Bronchial epithelial cell (primary cell): ENCODE results near the gene CNTROB. TPM values are rescaled to one million over a fixed set of nuclear protein-coding genes. Genes with fewer than 3 reads are reported as not detected.

ENCODE experiments used
- DNase-seq: peaks from one replicate; pipeline ENCODE4 v3.0.0-alpha.2; 2010; ENCODE audit warnings: low read depth
- FAIRE-seq: peaks from 2 replicates; lab custom pipeline; 2011; peaks lifted over from hg19 to GRCh38; lab: Jason Lieb, UNC
- H3K27me3 ChIP-seq: 2 replicates; pipeline ENCODE4 v1.5.1; 2011; ENCODE audit warnings: low read length; ENCODE audit not compliant: control insufficient read depth, insufficient read depth
- H3K36me3 ChIP-seq: 2 replicates; pipeline ENCODE4 v1.5.1; 2011; ENCODE audit warnings: low read length; ENCODE audit not compliant: control insufficient read depth, insufficient read depth
- H3K4me3 ChIP-seq: 2 replicates; pipeline ENCODE4 v1.5.1; 2011; ENCODE audit warnings: mild to moderate bottlenecking, low read depth, low read length, control low read depth
- CTCF ChIP-seq: IDR thresholded peaks from 2 replicates; pipeline ENCODE4 v1.5.1; 2011; ENCODE audit warnings: mild to moderate bottlenecking, moderate library complexity, low read length, control low read depth, inconsistent platforms; ENCODE audit not compliant: insufficient read depth, severe bottlenecking
- total RNA-seq: library from RNA; depleted of rRNA; stranded (reverse); fragments of >200 nt; gene quantifications from 2 replicates; pipeline ENCODE4 v1.2.1, GENCODE V29; 2014

Gene CNTROB
- total RNA-seq, 1 donor from 2014 or later: 8.2 TPM

- Histone ChIP-seq H3K27me3 (no peaks in the 10 kb centered on the region), H3K4me3 (peak overlapping the region; percentile 57), H3K36me3 (no peaks in the 10 kb centered on the region)
- FAIRE-seq (no peak), DNase-seq (peak; percentile 56)
- TF ChIP-seq CTCF: peak; percentile 97
These were observed 58.0 kb downstream of the CNTROB start for GRCh38 chr17:7989781-7990655.

GRCh38 chr17:7992516-7992915, 60.5 kb downstream of the CNTROB start:
- H3K36me3 ChIP-seq: no peaks in the 10 kb centered on the region
- H3K27me3 ChIP-seq: no peaks in the 10 kb centered on the region
- DNase-seq (peak; percentile 99), FAIRE-seq (peak; percentile 86)
- no peak overlapping the region for H3K4me3 ChIP-seq
- TF ChIP-seq CTCF: no peak

GRCh38 chr17:7992924-7993323, 60.9 kb downstream of the CNTROB start:
- Histone ChIP-seq H3K27me3 (no peaks in the 10 kb centered on the region), H3K36me3 (no peaks in the 10 kb centered on the region), H3K4me3 (no peak overlapping the region)
- TF ChIP-seq CTCF: no peak
- no peak for FAIRE-seq
- DNase-seq: no peak

- DNase-seq (no peak), FAIRE-seq (no peak)
- no peak for TF ChIP-seq CTCF
These were observed 62.1 kb downstream of the CNTROB start for GRCh38 chr17:7993972-7994589.

GRCh38 chr17:7995724-7996123, 63.7 kb downstream of the CNTROB start:
- no peaks in the 10 kb centered on the region for H3K27me3 ChIP-seq
- H3K36me3 ChIP-seq: no peaks in the 10 kb centered on the region
- H3K4me3 ChIP-seq: no peak overlapping the region
- DNase-seq (no peak), FAIRE-seq (no peak)
- no peak for TF ChIP-seq CTCF

More at GRCh38 chr17:7993972-7994589, 62.1 kb downstream of the CNTROB start:
- no peaks in the 10 kb centered on the region for H3K27me3 ChIP-seq
- H3K36me3 ChIP-seq: no peaks in the 10 kb centered on the region
- no peak overlapping the region for H3K4me3 ChIP-seq
